RPMI7951 (cell line): ENCODE data around the gene ARHGEF11. TPM values are rescaled to one million over a fixed set of nuclear protein-coding genes. Genes with fewer than 3 reads are reported as not detected.

ENCODE experiments used
- DNase-seq: peaks from one replicate; pipeline ENCODE4 v3.0.0-alpha.2; 2012; ENCODE audit warnings: low read depth
- total RNA-seq: library from RNA; depleted of rRNA; stranded (reverse); fragments of >200 nt; shearing (Covaris generic); gene quantifications from 2 replicates; pipeline ENCODE4 v1.2.3, GENCODE V29; 2014

ARHGEF11 gene
- total RNA-seq, 1 experiment from 2014 or later = 11.4 TPM

DNA sequence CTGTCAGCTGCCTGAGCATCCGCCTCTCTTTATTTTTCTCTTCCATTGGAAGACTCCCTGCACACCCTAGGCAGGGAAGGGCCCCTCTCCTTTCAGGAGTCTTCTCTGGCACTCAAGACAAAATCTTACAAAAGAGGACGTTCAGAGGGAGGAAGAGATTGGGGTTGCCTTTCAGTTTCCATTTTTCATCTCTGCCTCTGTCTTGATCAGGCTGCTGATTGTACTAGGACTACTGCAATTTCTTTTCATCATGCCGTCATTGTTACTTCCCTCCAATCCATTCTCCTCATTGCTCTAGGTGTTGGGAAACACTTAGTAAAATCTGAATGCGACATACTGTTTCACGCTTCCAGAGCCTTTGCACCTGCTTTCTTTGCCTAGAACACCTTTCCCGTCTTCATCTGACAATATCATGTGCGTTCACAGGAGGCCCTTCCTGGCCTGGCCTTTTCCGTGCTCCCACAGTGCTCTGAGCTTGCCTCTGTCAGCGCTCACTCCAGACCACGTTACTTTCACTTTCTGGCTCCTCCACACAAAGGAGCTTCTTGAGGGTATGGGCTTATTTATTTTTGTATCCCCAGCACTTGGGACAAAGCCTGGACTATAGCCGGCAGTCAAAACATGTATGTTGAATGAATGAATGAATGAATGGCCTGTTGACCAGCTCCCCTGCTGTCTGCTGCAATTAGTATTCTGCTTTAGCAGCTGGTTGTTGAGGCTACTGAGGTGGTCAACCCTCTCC, 114.2 kb downstream of the ARHGEF11 start:
- DNase-seq = peak; percentile 51

DNA sequence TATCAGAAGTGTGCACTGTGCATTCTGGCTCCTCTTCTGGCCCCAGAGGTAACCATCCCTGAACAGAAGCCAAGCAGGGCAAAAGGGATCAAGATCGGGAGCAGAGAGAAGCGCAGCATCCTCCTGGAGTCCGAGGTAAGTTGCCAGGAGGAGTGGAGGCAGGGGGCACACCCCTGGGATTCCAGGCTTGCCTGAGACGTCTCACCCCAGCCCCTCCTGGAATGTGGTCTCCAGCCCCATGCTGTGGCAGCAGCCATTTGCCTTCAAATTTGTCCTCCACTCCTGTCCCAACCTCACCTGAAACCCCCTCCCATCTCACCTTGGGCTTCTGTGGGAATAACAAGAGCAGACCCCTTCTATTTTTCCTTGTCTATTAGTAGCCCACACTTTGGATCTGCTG, 115.1 kb downstream of the ARHGEF11 start:
- DNase-seq = no peak

DNA sequence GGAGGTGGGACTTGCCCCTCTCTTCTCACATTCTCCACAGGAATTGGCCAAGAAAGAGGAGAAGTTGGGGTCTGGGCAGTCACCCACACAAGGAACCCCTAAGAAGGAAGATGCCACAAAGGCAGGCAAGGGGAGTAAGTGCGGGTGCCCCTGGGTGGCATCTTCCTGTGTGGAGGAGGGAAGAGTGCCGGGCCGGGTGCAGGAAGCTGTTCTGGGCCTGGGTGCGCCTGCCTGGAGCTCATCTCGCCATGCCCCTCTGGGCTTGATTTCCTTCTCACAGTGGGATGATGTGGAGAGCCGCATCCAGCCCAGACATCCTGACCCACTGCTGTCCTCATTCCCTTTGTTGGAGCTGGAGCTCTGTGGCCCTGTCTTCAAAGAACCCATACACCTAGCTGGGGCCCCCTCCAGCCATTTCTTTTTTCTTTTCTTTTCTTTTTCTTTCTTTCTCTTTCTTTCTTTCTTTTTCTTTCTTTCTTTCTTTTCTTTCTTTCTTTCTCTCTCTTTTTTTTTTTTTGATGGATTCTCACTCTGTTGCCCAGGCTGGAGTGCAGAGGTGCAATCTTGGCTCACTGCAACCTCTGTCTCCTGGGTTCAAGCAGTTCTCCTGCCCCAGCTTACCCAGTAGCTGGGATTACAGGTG, 115.8 kb downstream of the ARHGEF11 start:
- DNase-seq = no peak

DNA sequence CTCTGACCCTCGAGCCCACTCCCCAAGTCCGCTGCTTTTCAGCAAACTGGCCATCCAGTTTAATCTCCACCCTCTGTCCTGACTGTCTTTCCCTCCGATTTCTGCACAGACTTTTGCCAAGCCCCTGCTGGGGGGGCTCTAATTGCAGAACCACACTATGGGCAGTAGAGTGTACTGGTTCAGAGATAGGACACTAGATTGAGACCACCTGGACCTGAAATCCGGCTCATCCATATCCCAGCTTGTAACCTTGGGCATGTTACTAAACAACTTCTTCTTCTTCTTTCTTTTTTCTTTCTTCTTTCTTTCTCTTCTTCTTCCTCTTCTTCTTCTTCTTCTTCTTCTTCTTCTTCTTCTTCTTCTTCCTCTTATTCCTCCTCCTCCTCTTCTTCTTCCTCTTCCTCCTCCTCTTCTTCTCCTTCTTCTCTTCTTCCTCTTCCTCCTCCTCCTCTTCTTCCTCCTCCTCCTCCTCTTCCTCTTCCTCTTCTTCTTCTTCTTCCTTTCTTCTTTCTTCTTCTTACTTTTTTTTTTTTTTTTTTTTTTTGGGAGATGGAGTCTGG, 117.4 kb downstream of the ARHGEF11 start:
- DNase-seq = no peak

DNA sequence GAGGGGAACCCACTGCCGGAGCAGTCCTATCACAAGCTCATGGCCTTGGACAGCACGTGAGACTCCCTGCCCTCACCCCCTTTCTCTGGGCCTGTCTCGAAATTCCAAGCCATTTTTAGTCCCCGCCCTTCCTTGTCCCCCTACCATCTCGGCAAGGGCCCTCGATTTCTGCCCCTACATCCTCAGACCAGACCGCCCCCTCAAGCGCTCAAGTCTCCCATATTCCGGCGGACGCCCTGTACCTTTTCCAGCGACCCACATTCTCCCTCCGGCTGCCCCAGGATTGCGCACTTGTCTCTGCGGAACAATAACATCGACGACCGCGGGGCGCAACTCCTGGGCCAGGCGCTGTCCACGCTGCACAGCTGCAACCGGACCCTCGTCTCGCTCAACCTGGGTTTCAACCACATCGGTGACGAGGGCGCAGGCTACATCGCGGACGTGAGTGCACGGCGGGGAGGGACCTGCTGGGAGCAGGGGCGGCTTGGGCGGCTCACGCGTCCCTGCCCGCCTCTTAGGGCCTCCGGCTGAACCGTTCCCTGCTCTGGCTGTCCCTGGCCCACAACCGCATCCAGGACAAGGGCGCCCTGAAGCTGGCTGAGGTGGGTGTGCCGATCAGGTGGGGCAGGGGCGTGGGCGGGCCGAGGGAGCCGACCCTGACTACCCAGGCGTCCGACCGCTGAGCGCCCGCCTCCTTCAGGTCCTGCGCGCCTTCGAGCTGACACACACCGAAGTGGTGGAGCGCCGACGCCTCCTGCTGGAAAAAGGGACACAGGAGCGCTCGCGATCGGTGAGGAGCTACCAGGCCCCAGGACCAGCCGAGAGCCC, 118.1 kb downstream of the ARHGEF11 start:
- peak; percentile 59 for DNase-seq

DNA sequence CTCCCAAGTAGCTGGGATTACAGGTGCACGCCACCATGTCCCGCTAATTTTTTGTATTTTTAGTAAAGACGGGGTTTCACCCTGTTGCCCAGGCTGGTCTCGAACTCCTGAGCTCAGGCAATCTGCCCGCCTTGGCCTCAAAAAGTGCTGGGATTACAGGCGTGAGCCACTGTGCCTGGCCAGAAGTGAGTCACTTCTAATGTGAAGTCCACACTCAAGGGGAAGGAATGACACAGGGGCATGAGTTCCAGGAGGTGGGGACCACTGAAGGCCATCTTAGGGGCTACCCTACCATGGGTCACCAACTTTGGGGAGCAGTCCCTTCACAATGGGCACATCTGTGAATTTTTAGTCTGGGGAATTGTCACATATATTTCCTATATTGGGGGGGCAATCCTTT, 118.8 kb downstream of the ARHGEF11 start:
- DNase-seq = peak; percentile 24

DNA sequence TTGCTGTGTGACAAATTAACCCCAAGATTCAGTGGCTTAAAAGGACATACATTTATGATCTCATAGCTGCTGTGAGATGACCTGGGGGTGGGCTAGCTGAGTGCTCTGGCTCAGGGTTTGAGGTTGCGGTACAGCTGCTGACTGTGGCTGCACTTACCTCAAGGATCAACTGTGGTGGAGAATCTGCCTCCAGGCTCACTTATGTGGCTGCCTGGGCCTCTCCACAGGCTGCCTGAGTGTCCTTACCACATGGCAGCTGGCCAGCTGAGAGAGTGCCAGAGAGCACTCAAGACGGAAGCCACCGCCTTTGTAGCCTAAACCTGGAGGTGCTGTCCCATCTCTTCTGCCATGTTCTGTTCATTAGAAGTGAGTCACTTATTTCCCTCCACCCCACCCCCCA, 119.4 kb downstream of the ARHGEF11 start:
- DNase-seq = peak; percentile 98

DNA sequence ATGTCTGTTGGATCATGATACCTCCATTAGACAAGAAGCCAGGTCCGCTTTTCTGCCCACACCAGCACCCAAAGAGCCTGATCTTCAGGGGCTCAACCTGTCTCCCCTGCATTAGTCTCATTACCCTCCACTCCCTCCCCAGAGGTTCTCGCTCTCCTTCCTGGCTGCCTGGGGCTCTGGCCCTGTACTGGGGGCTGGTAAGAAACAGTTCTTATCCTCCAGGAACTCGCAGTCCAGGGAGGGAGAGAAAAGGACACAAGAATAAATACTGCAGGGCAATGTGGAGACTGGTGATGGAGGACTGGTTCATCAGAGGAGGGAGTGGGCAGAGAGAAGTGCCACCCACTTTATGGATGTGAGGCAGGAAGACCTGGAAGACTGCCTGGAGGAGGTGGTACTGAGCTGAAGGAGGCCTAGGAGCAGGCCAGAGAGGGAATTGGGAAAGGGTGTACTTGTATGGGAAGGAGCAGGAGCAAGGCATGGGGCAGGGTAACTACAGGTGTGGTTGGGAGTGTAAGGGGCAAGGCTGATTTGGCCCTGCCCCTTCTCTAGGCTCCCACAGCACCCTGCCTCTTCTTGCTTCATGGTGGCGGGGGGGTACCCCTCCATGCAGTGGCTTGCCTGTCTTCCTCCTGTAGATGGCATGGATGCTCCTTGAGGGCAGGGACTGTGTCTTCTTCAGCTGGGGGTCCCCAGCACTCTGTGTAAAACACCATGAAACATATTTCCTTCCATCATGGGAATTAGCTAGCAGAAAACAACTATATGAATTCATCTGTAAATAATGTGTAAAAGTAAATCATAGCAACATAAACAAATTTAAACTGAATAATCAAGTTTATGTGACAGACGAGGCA, 120.2 kb downstream of the ARHGEF11 start:
- DNase-seq = no peak

DNA sequence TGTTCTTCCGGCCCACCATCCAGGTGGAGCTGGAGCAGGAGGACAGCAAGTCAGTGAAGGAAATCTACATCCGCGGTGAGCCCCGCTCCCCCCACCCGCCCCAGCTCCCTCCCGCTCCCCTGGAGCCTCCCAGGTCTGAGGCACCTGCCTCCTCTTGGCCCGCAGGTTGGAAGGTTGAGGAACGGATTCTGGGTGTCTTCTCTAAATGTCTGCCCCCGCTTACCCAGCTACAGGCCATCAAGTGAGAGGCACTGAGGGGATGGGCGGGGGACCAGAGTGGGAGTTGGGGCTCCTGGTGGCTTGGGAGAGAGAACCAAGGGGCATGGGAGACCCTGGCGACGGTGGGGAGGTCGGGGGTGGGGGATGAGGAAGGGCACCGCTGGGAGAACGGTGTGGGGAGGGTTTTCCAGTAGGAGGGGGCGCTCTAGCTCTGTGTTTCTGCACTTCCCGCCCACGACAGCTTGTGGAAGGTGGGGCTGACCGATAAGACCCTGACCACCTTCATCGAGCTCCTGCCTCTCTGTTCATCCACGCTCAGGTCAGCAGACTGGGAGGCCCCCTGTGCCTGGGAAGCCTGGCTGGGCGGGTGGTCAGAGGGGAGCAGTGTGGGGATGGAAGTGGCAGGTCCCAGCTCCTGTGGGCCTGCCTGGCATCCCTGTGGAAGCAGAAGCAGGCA, 120.9 kb downstream of the ARHGEF11 start:
- no peak for DNase-seq

DNA sequence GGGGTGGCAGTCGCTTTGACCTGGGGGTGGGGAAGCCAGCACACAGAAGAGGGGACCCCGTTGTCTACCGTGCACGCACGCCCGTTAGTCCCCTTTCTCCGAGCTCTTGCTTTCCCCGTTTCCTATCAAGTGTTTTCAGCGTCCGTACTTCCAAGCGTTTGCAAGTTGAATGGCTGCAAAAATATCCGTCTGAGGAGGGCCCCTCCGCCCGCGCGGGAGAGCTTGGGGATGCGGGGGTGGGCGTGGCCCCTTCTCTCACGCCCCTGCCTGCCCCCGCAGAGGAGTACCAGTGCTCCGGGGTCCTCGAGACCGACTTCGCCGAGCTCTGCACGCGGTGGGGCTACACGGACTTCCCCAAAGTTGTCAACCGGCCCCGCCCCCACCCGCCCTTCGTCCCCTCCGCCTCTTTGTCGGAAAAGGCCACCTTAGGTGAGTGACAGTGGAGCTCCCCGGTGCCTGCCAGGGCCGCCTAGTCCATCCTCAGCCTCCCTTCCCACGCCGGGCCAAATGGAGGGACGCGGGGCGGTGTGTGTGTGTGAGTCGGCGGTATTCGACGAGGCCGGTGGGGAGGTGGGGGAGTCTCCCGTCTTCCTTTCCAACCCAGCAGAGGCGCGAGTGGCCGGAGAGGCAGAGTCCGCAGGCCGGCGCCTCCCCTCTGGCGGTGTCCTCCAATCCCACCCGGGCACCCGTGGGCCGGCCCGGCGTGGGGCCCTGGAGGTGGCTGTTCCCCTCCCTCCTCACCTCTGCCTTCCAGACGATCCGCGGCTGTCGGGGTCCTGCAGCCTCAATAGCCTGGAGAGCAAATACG, 121.7 kb downstream of the ARHGEF11 start:
- no peak for DNase-seq

DNA sequence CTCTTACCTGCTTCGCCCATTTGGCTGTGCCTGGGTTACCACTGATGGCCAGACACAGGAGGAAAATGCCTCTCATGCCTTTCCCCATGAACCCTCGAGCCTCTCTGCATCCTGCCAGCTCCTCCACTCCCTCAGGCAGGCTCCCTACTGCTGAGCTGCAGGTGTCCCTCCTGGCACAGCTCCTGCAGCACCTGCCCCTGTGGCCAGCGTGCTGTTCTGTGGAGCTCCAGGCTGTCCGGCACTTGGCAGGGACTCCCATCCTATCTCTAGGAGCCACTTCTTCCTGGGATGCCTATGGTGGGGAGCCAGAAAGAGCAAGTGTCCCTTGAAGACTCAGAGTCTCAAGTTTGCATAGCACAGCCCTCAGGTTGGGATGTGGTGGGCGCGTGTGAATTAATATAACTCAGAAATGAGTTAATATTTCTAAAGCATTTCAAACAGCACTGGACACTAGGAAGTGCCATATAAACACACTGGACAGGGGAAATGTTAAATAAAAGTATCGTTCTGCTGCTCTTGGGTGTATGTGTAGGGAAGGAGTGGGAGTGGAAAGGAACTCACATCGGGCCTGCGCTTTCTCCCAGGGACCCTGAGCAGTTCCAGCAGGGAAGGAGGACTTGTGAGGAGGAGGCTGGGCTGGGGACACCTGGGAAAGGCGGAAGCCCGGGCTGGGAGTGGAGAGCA, 122.4 kb downstream of the ARHGEF11 start:
- DNase-seq = no peak

DNA sequence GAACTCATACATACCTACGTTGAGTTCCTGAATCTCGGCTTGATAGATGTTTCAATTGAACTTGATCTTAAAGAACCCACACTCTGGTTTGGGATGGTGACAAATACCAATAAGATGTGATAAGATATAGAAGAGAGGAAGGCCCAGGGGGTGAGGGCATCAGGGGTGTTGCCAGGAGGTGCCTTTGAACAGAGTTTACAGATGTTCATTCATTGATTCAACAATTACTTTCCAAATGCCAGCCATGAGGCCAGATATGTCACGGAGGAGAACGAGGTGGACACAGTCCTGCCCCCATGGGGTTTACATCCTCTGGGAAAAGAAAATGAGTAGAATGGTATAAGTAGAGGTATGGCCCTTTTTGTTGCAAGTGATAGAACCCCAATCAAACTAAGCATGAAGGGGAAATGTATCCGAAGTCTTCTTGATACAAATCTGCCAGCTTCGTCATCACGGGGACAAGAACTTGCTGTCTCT, 124.5 kb downstream of the ARHGEF11 start:
- no peak for DNase-seq

DNA sequence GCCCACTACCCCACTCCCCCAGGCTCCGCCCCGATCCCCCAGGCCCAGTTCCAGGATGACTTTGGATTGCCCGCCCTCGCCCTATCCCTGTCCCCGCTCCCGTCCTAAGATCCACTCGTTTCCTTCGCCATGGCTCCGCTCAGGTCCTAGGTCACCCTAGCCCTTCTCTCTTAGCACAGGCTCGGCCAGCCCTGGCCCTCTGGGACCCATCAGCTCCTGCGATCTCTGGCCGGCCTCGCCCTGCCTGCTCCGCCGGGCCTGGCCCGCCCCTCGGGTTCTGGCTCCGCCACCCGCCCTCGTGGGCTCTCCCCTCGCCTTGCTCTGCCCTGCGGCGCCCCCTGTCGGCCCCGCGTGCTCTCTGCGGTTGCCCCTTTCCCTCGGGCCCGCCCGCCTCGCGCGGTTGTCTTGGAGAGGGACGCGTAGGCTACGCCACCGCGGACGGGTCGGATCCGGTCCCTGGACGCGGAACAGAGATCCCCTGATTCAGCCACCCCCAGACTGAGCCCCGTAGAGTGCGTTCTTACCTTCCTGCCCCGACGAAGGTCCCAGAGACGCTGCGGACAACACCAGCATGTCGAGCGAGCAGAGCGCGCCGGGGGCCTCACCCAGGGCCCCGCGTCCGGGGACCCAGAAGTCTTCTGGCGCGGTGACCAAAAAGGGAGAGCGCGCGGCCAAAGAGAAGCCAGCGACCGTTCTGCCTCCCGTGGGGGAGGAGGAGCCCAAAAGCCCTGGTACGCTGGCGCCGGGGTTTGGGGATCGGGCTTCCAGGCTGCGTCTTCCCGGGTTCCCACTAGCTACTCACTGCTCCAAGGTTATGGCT, 125.1 kb downstream of the ARHGEF11 start, which contains the start of gene LRRC71:
TSS of gene LRRC71 (plus strand) at position 400 of the 820 bp plus-strand sequence. CDS start at position 572, 172 bp downstream.
- DNase-seq = peak; percentile 18

DNA sequence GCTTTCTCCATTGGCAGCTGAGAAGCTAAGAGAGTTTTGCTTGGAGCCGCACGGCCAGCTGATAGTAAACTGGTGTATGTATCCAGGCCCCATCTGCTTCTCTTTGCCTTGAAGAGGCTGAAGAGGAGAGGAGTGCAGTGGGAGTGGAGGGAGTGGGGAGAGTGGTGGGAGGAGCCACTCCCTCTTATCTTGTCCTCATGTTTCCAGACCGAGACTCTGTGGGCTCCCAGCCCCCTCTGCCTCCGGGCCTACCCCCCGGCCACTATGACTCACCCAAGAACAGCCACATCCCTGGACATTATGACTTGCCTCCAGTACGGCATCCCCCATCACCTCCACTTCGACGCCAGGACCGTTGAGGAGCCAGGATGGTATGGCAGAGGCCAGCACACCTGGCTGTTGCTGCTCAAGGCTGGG, 131.1 kb downstream of the ARHGEF11 start:
- DNase-seq = no peak

DNA sequence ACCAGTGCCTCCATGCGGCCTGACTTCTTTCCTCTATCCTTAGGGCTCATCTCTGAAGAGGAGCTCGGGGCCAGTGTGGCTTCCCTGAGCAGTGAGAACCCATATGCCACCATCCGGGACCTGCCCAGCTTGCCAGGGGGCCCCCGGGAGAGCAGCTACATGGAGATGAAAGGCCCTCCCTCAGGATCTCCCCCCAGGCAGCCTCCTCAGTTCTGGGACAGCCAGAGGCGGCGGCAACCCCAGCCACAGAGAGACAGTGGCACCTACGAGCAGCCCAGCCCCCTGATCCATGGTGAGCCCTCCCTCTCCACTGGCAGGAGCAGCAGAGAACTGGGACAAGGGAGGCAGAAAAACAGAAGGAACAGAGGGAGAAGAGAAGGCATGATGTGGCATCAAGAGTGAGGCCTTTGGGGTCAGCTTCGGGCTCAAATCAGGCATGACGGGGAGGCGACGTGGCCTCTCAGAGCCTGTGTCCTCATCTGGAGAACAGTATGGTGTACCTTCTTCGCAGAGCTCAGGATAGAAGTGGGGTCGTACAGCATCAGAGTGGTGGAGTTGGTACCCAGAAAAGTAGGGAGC, 131.6 kb downstream of the ARHGEF11 start:
- no peak for DNase-seq

DNA sequence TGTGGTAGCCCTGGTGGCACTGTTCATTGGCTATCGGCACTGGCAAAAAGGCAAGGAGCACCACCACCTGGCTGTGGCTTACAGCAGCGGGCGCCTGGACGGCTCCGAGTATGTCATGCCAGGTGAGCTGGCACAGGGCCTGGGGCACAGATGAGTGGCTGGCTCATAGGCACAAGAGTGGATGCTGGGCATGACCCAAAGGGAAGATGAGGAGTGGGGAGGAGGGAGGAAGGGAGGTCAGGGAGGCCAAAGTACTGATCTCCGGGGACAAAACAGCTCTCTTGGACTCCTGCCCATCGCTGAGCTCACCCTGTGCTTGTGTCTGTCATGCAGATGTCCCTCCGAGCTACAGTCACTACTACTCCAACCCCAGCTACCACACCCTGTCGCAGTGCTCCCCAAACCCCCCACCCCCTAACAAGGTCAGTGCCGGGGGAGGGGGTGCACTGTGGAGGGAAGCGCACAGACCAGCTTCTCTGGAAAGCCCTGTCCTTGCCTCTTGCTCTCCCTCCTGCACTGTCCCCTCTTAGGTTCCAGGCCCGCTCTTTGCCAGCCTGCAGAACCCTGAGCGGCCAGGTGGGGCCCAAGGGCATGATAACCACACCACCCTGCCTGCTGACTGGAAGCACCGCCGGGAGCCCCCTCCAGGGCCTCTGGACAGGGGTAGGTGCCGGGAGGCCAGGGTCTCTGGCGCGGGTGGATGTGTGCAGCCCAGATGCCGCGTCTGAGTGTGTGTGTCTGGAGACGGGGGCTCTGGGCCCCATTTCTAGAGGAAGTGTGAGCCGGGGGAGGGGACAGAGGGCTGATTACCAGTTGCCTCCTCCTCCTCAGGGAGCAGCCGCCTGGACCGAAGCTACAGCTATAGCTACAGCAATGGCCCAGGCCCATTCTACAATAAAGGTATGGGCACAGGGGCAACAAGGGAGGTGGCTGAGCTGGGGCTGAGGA, 132.4 kb downstream of the ARHGEF11 start:
- DNase-seq = no peak

DNA sequence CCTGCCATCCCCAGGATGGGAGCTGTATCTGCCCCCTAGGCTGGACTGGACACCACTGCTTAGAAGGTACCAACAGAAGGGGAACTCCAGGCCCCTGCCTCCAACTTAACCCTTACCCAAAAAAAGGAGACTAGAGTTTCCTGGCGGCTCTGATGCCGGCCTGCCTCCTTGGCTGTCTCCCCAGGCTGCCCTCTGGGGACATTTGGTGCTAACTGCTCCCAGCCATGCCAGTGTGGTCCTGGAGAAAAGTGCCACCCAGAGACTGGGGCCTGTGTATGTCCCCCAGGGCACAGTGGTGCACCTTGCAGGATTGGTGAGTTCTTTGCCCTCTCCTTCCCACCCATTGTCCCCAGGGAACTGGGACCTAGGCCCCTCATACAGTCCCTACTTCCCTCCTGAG, 133.2 kb downstream of the ARHGEF11 start:
- no peak for DNase-seq
